Measurements from ENCODE around the gene AOC1.

The AOC1 gene

GRCh38 chr7:150851492-150852370 is 586 bp upstream of the AOC1 start:
- TF ChIP-seq CTCF (IDR thresholded peaks at IDR 0.05; ENCODE audit: low read length, missing control alignments), result no peak
- no peak for DNase-seq (ENCODE audit: low read depth)
- no peak overlapping the region for H3K4me3 ChIP-seq (replicated peaks; ENCODE audit: low read depth, low read length)

GRCh38 chr7:150854066-150855000 is 2.0 kb downstream of the AOC1 start:
- H3K4me3 ChIP-seq (replicated peaks; ENCODE audit: low read depth, low read length), result no peak overlapping the region
- TF ChIP-seq CTCF (IDR thresholded peaks at IDR 0.05; ENCODE audit: low read length, missing control alignments), result no peak
- DNase-seq (ENCODE audit: low read depth), result no peak

- no peak overlapping the region for H3K4me3 ChIP-seq (replicated peaks; ENCODE audit: low read depth, low read length)
- no peak for DNase-seq (ENCODE audit: low read depth)
- no peak for TF ChIP-seq CTCF (IDR thresholded peaks at IDR 0.05; ENCODE audit: low read length, missing control alignments)
Measured at GRCh38 chr7:150855046-150855445, 2.7 kb downstream of the AOC1 start.

GRCh38 chr7:150855476-150856302 is 3.4 kb downstream of the AOC1 start:
- DNase-seq (ENCODE audit: low read depth), result no peak
- no peak overlapping the region for H3K4me3 ChIP-seq (replicated peaks; ENCODE audit: low read depth, low read length)

GRCh38 chr7:150856303-150857275 is 4.3 kb downstream of the AOC1 start:
- no peak for DNase-seq (ENCODE audit: low read depth)
- no peak overlapping the region for H3K4me3 ChIP-seq (replicated peaks; ENCODE audit: low read depth, low read length)
- no peak for TF ChIP-seq CTCF (IDR thresholded peaks at IDR 0.05; ENCODE audit: low read length, missing control alignments)

More at GRCh38 chr7:150855476-150856302, 3.4 kb downstream of the AOC1 start:
- TF ChIP-seq CTCF (IDR thresholded peaks at IDR 0.05; ENCODE audit: low read length, missing control alignments), result no peak
